ENCODE measurements around the gene C1orf226. TPM values are rescaled to one million over a fixed set of nuclear protein-coding genes. Genes with fewer than 3 reads are reported as not detected.

C1orf226 gene
- total RNA-seq, 1 experiment from 2014 or later, result 3.1 TPM

- intact Hi-C loops (cut with micrococcal nuclease), result no loop called here
- ChIA-PET CTCF (interaction anchor here (0.6 to 2.1 kb wide), 6 partner anchors 11 to 961 kb away, joined by 3 to 13 read pairs (median 3); partner anchors contain the start of gene NUF2), POLR2A (no interaction called here)
- peaks cover 19% of the 10 kb centered on the region for H3K4me1 Mint-ChIP-seq (ENCODE audit: insufficient read depth, unreplicated experiment)
- no peak overlapping the region for H3K27ac Mint-ChIP-seq (ENCODE audit: low read depth, unreplicated experiment)
- DNase-seq (ENCODE audit: unreplicated experiment), result no peak
- H3K27me3 Mint-ChIP-seq (ENCODE audit: insufficient read depth, unreplicated experiment), result no peaks in the 10 kb centered on the region
- H3K4me3 Mint-ChIP-seq (ENCODE audit: unreplicated experiment), result no peak overlapping the region
- no TSS peak for BruUV-seq (replicated peaks)
- TF ChIP-seq CTCF (IDR thresholded peaks at IDR 0.05; ENCODE audit: unreplicated experiment), result no peak
- no peaks in the 10 kb centered on the region for H3K36me3 Mint-ChIP-seq (ENCODE audit: insufficient read depth, unreplicated experiment)
- no peaks in the 10 kb centered on the region for H3K9me3 Mint-ChIP-seq (ENCODE audit: unreplicated experiment)
Measured at GRCh38 chr1:162360874-162361260, 20.7 kb upstream of the C1orf226 start.

GRCh38 chr1:162361349-162361748, 20.2 kb upstream of the C1orf226 start:
- intact Hi-C loops (cut with micrococcal nuclease), result no loop called here
- no peaks in the 10 kb centered on the region for H3K9me3 Mint-ChIP-seq (ENCODE audit: unreplicated experiment)
- CTCF ChIA-PET, result interaction anchor here (0.6 to 2.1 kb wide), 4 partner anchors 24 to 158 kb away, joined by 3 to 13 read pairs (median 3); no protein-coding TSS in a partner anchor
- TF ChIP-seq CTCF (IDR thresholded peaks at IDR 0.05; ENCODE audit: unreplicated experiment), result no peak
- H3K4me1 Mint-ChIP-seq (ENCODE audit: insufficient read depth, unreplicated experiment), result peaks cover 24% of the 10 kb centered on the region
- H3K27ac Mint-ChIP-seq (ENCODE audit: low read depth, unreplicated experiment), result no peak overlapping the region
- no peak for DNase-seq (ENCODE audit: unreplicated experiment)
- no peak overlapping the region for H3K4me3 Mint-ChIP-seq (ENCODE audit: unreplicated experiment)
- no peaks in the 10 kb centered on the region for H3K36me3 Mint-ChIP-seq (ENCODE audit: insufficient read depth, unreplicated experiment)
- no TSS peak for BruUV-seq (replicated peaks)
- POLR2A ChIA-PET, result interaction anchor here (0.7 kb wide), 1 partner anchor 21 kb away, joined by 3 read pairs; no protein-coding TSS in a partner anchor
- no peaks in the 10 kb centered on the region for H3K27me3 Mint-ChIP-seq (ENCODE audit: insufficient read depth, unreplicated experiment)

- DNase-seq (ENCODE audit: unreplicated experiment), result no peak
- Mint-ChIP-seq H3K36me3 (ENCODE audit: insufficient read depth, unreplicated experiment) (no peaks in the 10 kb centered on the region), H3K4me1 (ENCODE audit: insufficient read depth, unreplicated experiment) (peaks cover 20% of the 10 kb centered on the region), H3K27ac (ENCODE audit: low read depth, unreplicated experiment) (no peak overlapping the region), H3K27me3 (ENCODE audit: insufficient read depth, unreplicated experiment) (no peaks in the 10 kb centered on the region), H3K9me3 (ENCODE audit: unreplicated experiment) (no peaks in the 10 kb centered on the region), H3K4me3 (ENCODE audit: unreplicated experiment) (no peak overlapping the region)
- ChIA-PET POLR2A (interaction anchor here (0.7 kb wide), 1 partner anchor 8 kb away, joined by 4 read pairs; no protein-coding TSS in a partner anchor), CTCF (interaction anchor here (0.8 to 1.5 kb wide), 2 partner anchors 17 to 308 kb away, joined by 3 to 6 read pairs; partner anchors contain the start of gene C1orf226)
- intact Hi-C loops (cut with micrococcal nuclease), result no loop called here
- TF ChIP-seq CTCF (IDR thresholded peaks at IDR 0.05; ENCODE audit: unreplicated experiment), result no peak
- BruUV-seq (replicated peaks), result no TSS peak
Measured at GRCh38 chr1:162363823-162364222, 17.7 kb upstream of the C1orf226 start.

GRCh38 chr1:162364498-162364897, 17.0 kb upstream of the C1orf226 start:
- Mint-ChIP-seq H3K9me3 (ENCODE audit: unreplicated experiment) (no peaks in the 10 kb centered on the region), H3K4me1 (ENCODE audit: insufficient read depth, unreplicated experiment) (peaks cover 20% of the 10 kb centered on the region), H3K27ac (ENCODE audit: low read depth, unreplicated experiment) (peak overlapping the region; percentile 55), H3K4me3 (ENCODE audit: unreplicated experiment) (no peak overlapping the region), H3K36me3 (ENCODE audit: insufficient read depth, unreplicated experiment) (no peaks in the 10 kb centered on the region), H3K27me3 (ENCODE audit: insufficient read depth, unreplicated experiment) (no peaks in the 10 kb centered on the region)
- POLR2A ChIA-PET, result no interaction called here
- no TSS peak for BruUV-seq (replicated peaks)
- DNase-seq (ENCODE audit: unreplicated experiment), result no peak
- intact Hi-C loops (cut with micrococcal nuclease), result no loop called here
- no peak for TF ChIP-seq CTCF (IDR thresholded peaks at IDR 0.05; ENCODE audit: unreplicated experiment)
- CTCF ChIA-PET, result interaction anchor here (0.9 to 1.0 kb wide), 2 partner anchors 26 to 308 kb away, joined by 3 to 4 read pairs; no protein-coding TSS in a partner anchor
